HG03571 (cell line): Measurements from ENCODE around the gene LURAP1L.
"Not testable (repeated sequence)": the region's sequence is repeated elsewhere in the genome, so short reads cannot be mapped to it uniquely, and the experiment has no call there.

Source experiments
- ATAC-seq: cut with Tn5 transposase; IDR thresholded peaks from one replicate; pipeline ENCODE4 v1.9.1; 2021; ENCODE audit not compliant: unreplicated experiment

Gene LURAP1L

DNA sequence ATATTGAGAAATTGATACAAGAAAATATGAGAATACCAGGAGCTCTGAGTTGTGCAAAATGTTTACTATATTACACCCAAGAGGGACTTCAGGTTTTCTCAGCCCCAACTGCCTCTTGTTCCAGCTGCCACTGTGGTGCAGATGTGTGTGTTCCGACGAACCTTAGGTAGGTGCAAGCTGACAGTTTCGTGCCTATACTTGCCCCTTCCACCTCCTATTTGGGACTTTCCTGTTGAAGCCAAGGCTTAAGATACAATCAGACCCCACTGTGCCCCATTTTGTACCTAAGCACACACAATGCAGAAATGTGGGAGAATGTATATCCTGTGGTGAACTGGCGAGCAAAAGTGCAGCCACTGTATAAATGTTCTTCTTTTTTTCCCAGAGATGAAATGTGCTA, 80.2 kb downstream of the LURAP1L start:
- no peak for ATAC-seq

GRCh38 chr9:12856603-12857002, 81.8 kb downstream of the LURAP1L start:
- no peak for ATAC-seq

DNA sequence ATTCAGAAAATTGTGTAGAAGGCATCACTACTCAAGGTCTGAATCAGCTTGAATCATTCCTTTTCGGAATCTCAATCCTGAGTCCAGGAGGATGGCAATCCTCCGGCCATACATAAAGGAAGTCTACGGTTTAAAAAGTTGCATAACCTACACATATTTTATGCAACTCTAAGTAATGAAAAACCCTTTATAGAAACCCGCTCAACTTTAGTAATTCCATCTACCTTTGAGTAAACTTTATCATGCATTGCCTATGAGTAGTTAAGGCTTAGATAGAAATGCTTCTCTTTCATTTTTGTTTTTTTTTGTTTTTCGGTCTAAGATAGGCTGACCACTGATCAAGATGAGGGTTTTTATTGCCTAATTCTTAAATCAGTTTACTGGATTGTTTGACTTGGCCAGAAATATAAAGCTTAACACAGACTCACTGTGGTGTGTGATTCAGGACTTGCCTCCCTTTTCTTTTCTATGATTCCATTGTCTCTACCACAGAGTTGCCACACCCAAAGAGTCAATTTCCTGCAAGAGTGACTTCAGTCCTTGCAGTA, 85.0 kb downstream of the LURAP1L start:
- no peak for ATAC-seq

GRCh38 chr9:12860998-12861397, 86.2 kb downstream of the LURAP1L start:
- ATAC-seq: no peak

DNA sequence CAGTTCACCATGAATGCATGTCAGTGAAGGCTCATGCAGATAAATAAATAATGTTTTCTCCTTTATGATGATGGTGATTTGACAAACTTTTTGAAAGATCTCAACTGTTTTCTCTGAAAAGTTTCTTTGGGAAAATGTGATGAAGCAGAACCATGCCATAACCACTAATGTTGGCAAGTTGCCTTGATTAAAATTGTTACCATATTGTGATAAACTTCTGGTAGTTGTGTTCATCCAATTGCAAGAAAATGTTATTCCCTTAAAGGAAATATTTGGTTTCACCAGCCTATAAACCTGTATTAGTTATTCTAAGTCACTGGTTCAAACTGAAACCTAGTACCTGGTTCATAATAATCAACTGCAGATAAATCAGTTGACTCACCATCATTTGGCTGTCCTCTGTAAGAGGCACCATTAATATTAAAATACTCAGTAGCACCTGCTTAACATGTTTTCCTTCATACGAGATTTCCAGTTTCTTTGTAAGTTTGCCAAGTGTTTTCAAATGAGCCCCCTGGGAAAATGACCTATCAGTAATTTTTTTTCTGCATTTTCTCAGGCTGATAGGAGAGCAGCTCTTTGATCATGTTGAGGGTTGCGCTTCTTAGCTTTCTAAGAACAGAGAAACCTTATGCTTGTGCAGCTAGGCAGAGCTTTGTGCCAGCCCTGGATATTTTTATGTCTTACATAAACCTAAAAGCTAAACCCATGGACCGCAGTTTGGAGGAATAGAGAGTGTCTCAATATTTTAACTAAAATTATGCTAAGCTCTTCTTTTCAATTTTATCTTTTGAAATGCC, 88.0 kb downstream of the LURAP1L start:
- ATAC-seq: no peak

DNA sequence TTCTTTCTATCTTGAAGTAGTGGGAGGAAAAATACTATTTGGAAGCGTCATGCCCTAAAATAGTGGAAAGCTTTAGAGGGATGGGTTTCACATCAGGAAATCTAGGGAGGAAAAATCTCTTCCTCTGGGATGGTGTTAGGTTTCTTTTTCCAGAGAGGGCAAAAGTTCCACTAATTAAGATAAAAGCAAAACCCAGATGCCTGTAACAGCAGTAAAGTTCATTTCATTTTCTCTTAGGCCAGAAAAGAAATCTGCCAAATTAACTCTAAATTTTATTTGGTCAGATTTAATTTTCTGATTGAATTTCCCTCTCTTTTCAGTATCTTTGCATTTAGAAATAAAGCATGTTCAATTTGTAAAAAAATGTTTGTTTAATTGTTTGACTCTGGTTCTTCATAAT, 88.8 kb downstream of the LURAP1L start:
- ATAC-seq: no peak

GRCh38 chr9:12865380-12865779, 90.6 kb downstream of the LURAP1L start:
- not testable (repeated sequence) for ATAC-seq
